Epidermal melanocyte (primary cell): ENCODE measurements around the gene MAN1A2.
"Not testable (repeated sequence)": the region's sequence is repeated elsewhere in the genome, so short reads cannot be mapped to it uniquely, and the experiment has no call there.

Source experiments
- DNase-seq: peaks from one replicate; pipeline ENCODE4 v3.0.0; 2011; ENCODE audit warnings: low spot score; ENCODE audit not compliant: insufficient read length

MAN1A2 gene

DNA sequence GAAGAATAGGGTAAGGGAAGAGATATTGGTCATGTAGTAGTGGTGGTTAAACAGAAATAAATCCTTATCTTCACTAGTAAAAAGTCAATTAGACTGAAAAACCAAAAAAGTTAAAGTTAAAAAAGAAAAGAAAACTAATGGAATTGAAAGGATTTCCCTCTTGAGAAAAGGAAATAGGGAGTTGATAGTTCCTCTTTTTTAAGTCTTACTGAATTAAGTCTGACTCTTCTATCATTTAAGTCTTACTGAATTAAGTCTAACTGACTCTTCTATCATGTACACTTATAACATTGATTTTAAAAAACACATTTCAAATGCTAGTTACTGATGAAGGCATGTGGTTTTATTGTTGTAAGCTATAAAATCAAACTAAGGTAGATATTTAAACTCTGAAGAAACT lies 189.1 kb downstream of the MAN1A2 start:
- DNase-seq: no peak

DNA sequence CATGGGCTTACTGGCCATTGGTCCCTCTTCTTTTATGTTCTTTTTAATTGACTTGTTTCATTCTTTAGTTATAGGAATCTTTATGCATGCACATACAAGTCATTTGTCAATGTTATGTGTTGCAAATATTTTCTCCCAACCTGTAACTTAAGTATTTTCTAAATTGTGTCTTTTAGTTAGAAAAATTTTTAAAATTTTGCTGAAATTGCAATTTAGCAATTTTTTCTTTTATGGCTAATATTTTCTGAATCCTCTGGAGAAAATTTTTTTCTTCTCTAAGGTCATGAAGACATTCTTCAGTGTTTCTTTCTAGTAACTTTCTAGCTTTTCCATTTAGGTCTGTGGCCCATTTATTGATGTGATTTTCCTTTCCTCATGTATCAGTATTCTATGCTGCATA lies 189.7 kb downstream of the MAN1A2 start:
- no peak for DNase-seq

DNA sequence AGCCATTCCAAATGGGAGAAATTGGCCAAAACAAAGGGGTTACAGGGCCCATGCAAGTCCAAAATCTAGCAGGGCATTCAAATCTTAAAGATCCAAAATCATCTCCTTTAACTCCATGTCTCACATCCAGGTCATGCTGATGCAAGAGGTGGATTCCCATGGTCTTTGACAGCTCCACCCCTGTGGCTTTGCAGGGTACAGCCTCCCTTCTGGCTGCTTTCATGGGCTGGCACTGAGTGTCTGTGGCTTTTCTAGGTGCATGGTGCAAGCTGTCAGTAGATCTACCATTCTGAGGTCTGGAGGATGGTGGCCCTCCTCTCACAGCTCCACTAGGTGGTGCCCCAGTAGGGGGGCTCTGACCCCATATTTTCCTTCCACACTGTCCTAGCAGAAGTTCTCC lies 191.2 kb downstream of the MAN1A2 start:
- not testable (repeated sequence) for DNase-seq

DNA sequence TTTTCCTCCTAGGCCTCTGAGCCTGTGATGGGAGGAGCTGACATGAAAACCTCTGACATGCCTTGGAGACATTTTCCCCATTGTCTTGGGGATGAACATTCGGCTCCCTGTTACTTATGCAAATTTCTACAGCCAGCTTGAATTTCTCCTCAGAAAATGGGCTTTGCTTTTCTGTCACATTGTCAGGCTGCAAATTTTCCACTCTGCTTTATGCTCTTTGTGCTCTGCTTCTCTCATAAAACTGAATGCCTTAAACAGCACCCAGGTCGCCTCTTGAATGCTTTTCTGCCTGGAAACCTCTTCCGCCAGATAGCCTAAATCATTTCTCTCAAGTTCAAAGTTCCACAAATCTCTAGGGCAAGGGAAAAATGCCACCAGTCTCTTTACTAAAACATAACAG lies 191.9 kb downstream of the MAN1A2 start:
- DNase-seq: no peak

DNA sequence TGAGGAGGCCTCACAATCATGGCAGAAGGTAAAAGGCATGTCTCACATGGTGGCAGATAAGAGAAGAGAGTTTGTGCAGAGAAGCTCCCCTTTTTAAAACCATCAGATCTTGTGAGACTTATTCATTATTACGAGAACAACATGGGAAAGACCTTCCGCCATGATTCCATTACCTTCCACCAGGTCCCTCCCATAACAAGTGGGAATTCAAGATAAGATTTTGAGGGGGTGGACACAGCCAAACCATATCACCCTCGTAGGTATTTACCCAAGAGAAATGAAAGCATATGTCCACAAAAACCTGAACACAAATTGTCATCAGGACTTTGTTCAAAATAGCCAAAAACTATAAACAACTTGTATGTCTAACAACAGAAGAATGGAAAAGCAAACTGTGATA lies 192.7 kb downstream of the MAN1A2 start:
- no peak for DNase-seq

DNA sequence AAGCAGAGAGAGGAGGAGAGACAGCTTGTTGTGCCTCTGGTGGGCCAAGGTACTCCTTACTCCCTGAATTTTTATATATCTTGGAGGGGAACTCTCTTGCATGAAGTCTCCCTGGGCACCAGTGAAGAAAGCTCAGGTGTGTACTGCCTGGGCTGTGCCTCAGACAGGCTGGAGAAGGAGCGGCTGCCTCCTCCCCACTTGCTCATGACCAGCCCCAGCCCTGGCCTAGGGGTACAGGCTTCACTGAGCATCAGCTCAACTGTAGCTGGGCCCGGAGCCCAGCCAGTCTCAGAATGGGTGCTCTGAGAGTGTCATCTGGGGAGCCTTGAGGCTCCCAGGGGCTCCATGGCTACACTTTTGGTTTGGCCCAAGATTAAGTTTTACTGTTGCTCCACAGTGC lies 193.8 kb downstream of the MAN1A2 start:
- DNase-seq: no peak

DNA sequence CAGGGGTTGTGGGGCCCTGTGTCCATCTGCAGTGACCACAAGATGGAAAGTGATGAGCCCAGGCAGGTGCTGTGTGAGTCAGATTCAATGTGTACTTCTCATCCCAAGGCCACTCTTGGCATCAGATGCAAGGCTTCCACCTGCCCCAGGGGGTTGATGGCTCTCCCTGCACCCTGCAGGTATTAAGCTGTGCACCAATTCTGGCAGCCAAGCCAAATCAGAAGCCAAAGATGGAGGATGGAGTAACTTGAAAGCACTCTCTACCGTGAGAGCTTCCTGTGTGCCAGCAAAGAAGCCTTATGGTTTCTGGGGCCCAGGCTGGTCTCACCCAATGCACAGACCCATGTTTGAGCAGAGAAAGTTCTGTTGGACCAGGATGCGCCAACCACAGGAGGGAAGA lies 194.3 kb downstream of the MAN1A2 start:
- no peak for DNase-seq

DNA sequence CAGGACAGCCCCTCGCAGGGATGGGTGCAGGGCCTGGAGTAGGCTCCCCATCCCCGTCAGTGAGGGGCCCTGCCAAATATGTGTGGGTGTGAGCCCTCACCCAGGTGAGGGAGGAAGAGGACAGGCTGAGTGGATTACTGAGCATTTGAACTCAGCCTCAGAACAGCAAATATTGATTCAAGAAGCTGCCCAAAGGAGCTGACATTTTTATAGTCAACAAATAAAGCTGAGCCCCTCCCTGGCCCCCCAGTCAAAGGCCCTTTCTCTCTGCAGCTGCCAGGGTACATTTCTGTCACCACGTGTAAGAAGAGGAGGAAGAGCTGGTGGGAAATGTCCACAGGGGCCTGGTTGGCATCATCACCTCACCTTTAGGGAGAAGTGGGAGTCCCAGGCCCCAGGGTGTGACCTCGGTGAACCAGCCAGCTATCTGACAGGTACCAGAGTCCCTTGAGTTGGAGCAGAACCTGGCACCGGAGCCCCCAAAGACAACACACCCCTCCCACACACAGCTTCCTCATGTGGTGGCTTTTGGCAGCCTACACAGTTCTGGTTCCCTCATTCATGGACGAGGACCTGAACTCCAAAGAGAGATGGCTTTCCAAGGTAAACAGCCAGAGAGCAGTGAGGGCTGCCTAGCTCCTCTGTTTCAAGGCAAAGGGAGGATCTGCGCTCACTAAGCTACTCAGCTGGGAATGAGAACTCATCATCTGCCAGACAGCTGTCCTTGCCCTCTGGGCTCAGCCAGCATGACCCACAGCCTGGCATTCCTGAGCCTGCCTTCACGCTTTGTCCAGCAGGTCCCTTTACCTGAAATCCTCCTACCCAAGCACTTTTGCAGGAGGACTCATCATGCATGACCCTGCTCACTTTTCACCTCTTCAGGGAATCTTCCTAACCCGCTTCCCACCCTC lies 195.6 kb downstream of the MAN1A2 start:
- no peak for DNase-seq

DNA sequence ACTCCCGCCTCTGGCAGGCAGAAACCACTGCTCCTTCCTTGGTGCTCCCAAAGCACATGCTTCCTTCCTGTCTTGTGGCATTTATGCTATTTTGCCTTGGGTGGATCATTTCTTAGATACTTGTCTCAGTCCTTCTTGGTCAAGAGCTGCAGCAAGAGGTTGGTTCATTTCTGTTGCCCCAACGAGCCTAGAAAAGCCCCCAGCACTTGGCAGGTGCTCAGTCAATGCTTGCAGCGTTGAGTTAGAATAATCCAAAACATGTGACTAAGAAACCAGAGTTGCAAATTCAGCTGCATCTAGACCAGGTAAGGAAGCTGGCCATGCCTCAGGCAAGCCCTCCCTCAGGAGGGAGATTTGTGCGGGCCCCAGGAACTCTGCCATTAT lies 196.2 kb downstream of the MAN1A2 start:
- DNase-seq: no peak

DNA sequence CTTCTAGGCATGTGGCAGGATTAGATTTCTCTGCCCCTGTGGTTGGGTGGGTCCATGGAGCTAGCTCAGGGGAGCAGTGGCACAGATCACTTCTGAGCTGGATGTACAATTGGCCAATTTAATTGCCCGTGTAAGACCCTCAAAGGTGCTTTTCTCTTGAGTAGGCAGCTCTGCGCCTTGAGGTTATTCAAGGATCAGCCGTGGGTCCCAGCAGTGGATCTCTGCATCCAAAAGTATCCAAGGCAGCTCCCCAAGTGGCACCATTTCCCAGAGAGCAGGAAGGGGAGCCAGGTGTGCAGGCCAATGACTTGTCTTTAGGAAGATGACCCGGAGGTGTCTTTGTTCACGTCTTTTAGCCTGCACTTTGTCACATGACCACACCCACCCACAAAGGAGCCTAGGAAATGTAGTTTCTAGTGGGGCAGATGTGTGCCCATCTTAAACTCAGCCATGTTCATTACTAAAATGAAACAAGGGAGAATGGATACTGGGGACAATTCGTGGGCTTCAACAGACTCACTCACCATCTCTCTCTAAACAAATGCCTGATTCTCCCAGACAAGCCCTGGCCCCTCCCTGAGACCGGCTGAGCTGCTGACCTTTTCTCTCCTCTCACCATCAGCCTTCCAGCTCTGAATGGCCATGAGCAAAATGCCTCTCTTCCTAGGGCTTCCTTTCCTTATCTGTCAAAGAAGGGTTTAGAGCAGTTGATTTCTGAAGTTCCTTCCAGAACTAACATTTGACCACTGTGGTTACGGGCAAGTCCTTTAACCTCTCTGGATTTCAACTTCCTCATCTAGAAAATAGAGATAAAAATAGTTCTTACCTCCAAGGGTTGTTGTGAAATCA lies 197.2 kb downstream of the MAN1A2 start:
- DNase-seq: no peak

DNA sequence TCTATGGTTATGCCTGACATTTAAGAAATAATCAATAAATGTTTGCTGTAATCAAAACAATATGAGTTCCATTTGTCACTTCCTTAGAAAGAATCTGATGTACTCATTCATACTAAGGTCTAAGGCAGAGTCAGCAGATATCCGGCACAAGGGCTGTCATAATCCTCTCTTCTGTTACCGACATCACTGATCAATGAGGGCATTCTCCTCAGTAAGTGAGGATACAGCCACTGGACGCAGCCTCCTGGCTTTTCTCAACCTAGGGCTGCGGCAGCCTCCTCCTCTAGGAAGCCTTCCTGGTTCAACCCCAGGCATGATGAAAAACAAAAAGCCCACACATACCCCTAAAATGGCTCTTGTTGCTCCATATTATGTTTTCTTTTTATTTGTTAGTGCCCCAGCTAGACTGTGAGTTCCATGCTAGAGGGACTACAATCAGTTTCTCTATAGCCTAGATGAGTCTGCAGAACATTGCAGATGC lies 197.9 kb downstream of the MAN1A2 start:
- DNase-seq: no peak

DNA sequence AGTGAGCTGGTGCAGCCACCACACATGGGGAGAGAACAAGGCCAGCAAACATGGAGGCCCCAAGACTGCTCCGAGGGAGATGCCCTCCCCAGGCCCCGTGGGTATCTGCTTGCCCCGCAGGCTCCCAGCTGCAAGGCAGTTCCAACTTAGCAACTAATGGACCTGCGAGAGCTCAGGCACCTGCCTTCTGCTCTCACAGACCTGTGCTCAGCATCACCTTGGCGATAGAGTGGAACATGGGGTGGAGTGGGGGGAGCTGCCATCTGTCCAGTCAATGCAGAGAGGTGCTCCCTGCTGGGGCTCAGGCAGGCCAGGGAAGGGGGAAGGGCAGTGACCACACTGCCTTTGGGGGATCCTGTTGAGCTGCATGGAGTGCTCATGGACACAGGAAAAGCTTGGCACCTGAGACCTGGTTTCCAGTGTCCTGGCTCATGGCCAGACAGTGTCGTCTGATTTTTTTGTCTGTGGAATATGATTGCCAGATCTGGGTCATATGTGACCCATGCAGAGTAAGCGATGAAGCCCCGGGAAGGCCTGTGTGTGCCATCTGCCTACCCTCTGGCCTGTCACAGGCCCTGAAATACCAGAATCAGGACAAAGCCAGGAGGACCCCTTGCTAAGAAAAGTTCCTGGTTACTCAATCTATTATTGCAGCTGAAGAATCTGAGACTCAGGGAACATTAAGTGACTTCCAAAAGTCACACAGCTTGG lies 198.7 kb downstream of the MAN1A2 start:
- DNase-seq: no peak

DNA sequence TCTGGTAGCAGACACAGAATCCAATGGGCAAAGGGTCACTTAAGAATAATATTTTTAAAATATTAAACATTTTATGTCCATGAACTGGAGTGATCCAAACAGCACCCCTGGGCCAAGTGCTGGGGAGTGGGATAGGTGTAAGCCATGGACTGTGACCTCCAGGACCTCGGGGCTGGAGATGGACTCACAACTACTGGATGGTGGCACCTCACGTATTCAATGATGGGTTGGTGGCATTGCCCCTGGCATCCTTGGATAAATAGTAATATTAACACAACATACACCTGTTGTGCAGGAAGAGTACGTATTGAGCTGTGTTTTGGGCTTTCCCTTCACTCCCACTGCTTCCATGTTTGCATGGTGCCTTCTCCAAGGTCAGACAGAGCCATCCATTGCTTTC lies 199.3 kb downstream of the MAN1A2 start:
- DNase-seq: no peak

DNA sequence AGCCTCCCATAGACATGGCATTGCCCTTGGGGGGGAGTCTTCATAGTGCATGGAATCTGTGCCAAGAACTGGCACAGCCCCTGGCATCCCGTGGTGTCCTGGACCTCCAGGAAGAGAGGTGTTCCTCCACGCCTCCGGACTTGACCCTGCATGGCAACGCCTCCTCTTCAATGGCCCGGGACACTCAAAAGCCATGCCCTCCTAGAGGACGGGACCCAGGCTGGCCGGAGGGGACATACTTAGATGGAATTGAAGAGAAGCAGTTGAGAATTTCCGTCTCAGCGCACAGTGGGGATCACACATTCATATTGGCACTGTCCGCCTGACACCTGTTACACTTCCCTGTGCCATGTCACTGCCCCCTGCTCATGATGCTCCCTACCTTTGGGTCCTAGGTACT lies 200.2 kb downstream of the MAN1A2 start:
- no peak for DNase-seq

DNA sequence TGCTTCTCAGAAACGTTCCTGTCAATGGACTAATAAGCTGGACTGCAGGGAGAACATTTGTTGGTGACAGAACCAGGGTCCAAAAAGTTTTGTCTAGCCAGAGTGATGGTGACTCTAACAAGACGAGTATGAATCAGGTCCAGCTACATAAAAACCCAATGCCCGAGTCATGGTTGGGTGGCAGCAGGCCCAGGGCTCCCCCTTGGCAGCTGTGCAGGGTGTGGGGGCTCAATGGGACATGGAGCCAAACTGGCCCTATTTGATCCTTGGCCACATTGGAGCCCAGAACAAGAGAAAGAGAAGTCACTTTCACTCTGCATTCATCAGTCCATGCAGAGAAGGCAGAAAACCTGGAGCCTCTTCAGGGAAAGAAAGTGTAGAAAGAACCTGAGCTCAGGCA lies 200.7 kb downstream of the MAN1A2 start:
- no peak for DNase-seq

DNA sequence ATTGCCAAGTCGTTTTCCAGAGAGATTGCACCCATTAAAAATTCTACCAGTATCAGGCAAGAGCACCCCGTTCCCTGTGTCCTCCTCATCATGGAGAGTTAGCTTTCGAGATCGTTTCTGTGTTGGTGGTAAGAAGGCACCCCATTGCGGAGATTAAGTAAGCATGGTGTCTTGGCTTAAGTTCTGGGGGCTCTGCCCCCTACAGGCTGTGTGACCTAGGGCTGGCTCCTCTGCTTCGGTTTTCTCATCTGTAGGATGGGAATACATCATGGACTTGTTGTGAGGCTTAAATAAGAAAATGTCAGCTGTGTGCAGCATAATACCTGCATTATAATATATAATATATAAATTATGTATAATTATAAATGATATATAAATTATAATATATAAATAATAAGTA lies 201.8 kb downstream of the MAN1A2 start:
- DNase-seq: no peak

DNA sequence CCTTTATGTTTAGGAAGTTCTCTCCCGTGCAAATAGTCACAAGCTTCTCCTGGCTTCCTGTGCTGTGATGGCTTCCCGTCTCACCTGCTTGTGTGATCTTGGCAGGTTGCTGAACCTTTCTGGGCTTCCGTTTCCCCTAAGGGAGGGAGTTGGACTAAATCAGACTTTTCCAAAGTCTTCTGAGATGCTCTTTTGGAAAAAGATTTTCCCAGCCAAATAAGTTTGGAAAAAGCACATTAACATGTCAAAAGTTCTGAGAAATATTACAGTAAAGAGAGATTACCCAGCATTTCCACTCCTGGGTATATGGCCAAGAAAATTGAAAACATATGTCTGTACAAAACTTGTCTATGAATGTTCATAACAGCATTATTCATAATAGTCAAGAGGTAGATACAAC lies 202.6 kb downstream of the MAN1A2 start:
- DNase-seq: no peak

DNA sequence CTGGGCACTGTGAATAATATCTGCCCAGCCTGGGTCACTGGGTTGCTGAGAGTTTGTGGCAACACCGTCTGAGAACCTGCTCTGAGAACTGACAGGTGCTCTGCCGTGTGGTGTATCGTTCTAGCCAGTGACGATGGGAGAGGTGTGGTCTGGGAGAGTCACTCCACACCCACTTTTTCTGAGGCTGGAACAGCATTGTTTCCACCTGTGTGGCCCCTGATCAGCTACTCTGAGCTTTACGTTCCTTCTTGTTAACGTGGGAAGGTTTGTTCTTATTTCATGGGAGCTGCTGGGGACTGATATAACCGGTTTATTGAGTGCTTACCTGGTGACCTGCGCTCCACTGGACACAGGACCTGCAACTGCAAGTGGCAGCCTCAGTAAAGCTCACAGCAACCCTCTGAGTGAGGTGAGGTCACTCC lies 203.8 kb downstream of the MAN1A2 start:
- DNase-seq: no peak

DNA sequence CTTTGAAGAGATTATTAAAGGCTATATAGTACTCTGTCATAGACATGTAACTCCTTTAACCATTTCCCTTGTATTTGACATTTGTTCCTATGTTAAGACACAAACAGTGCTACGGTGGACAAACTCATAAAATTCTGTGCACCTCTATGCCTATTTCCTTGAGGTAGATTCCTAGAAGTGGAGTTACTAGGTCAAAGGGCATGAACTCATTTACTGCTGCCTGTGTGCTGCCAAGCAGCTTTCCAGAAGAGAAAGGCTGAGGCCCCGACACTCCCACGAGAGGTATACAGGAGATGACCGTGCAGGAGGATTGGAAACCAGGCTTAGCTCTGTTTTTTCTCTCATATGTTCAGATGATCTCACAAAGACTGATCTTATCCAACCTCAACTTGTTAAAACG lies 204.2 kb downstream of the MAN1A2 start:
- DNase-seq: no peak

DNA sequence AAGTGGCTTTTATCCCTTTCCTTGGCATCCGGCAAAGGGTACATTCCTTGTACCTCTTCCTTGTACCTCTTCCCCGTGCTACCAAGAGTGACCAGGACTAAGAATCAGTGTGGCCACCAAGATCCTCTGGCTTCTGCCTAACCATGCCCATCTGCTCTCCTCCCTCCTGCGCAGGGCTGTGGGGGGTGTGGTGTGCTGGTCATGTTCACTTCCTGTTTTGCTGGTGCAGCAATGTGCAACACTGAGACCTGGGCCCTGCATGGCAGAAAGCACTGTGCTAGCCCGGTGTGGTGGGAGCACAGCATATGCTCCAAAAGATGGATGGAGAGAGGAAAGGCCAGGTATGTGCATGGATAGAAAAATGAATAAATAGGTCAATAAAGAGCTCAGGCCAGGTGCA lies 205.3 kb downstream of the MAN1A2 start:
- no peak for DNase-seq

DNA sequence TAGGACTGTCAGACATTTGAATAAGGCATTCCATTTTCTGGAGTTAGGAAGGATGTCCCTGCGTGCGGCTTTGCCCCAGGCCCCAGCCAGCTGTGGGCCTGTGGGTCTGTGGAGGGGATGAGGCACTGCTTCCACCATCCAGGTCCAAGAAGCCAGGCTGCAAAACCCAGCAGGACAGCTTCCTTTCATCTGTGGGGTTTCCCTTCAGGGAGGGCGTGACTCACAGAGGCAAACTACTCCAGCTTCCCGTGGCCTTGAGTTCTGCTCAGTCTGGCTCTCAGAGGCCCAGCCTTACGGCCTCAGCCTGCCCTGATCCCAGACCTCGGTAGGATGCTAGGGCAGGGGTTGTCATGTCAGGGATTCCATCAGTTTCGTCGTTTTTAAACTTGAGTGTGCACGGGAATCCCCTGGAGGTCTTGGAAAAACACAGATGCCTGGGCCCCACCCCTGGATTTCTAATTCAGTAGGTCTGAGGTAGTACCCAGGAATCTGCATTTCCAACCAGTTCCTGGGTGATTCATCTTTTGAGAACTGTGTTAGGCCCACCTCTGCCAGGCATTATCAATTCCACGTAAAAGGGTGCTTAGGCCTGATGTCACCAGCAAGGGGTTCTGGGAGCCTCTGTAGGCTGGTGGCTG lies 206.3 kb downstream of the MAN1A2 start:
- no peak for DNase-seq
